Ascending aorta (tissue), 2 donors: ENCODE results near the gene TUFT1. TPM values are rescaled to one million over a fixed set of nuclear protein-coding genes. Genes with fewer than 3 reads are reported as not detected.

Source experiments
- DNase-seq, 2 donors: peaks; one replicate each; pipeline ENCODE4 v3.0.0-alpha.2; 2019; ENCODE audit warnings: low spot score in 2 of 2
- H3K27ac ChIP-seq, 2 donors: fragments of 200-600 bp; sonication (generic); one replicate each; pipeline ENCODE4 v1.5.1; 2016 to 2017; ENCODE audit warnings: mild to moderate bottlenecking in 1 of 2
- H3K27me3 ChIP-seq: fragments of 200-600 bp; sonication (generic); one replicate; pipeline ENCODE4 v1.5.1; 2017
- H3K36me3 ChIP-seq, 2 donors: fragments of 200-600 bp; sonication (generic); one replicate each; pipeline ENCODE4 v1.5.1; 2016
- H3K4me1 ChIP-seq, 2 donors: fragments of 200-600 bp; sonication (generic); one replicate each; pipeline ENCODE4 v1.5.1; 2016 to 2017; ENCODE audit warnings: mild to moderate bottlenecking in 1 of 2
- H3K4me3 ChIP-seq, 2 donors: fragments of 200-600 bp; sonication (generic); one replicate each; pipeline ENCODE4 v1.5.1; 2016 to 2017; ENCODE audit warnings: mild to moderate bottlenecking in 1 of 2
- H3K9me3 ChIP-seq, 2 donors: fragments of 200-600 bp; sonication (generic); one replicate each; pipeline ENCODE4 v1.5.1; 2016
- CTCF ChIP-seq, 3 experiments: fragments of 200-600 bp in 2 of 3; fragments of 450-650 bp in 1 of 3; sonication (generic) in 2 of 3; IDR thresholded peaks; one replicate each; pipeline ENCODE4 v1.5.1; 2016 to 2019; ENCODE audit warnings: antibody characterized with exemption in 3 of 3, mild to moderate bottlenecking in 1 of 3, moderate library complexity in 1 of 3
- intact Hi-C: fragments of 100-400 bp; cut with DNase I; formaldehyde crosslinking; loops from one replicate; pipeline ENCODE4 v1.15.1; 2023
- total RNA-seq: library from RNA; depleted of rRNA; stranded (reverse); fragments of >200 nt; gene quantifications from one replicate; pipeline ENCODE4 v1.1.0, GENCODE V29; 2016

Gene TUFT1
- total RNA-seq, 1 donor from 2014 or later = 2.3 TPM

GRCh38 chr1:151626740-151627334, 86.7 kb downstream of the TUFT1 start:
- TF ChIP-seq CTCF (IDR thresholded peaks at IDR 0.05) = no peak
- intact Hi-C loops = no loop called here
- no peak overlapping the region for H3K27ac ChIP-seq
- no peaks in the 10 kb centered on the region for H3K4me1 ChIP-seq
- H3K4me3 ChIP-seq = no peak overlapping the region
- no peaks in the 10 kb centered on the region for H3K9me3 ChIP-seq
- no peak for DNase-seq
- H3K36me3 ChIP-seq = peaks cover 3 to 12% of the 10 kb centered on the region in 2 donors
- H3K27me3 ChIP-seq = no peaks in the 10 kb centered on the region

- Histone ChIP-seq H3K4me1 (no peaks in the 10 kb centered on the region), H3K9me3 (no peaks in the 10 kb centered on the region), H3K27me3 (no peaks in the 10 kb centered on the region), H3K27ac (no peak overlapping the region), H3K36me3 (peaks cover 0 to 7% of the 10 kb centered on the region in 2 donors), H3K4me3 (no peak overlapping the region)
- DNase-seq = no peak
- intact Hi-C loops = no loop called here
- TF ChIP-seq CTCF (IDR thresholded peaks at IDR 0.05) = no peak
Observed at GRCh38 chr1:151629278-151629677, 89.2 kb downstream of the TUFT1 start.

Other genes starting within 250 kb of the TUFT1 start
- 94.8 TPM for gene PI4KB, start 212.9 kb upstream of the TUFT1 start, total RNA-seq
- 8.4 TPM for gene RFX5, start 193.1 kb upstream of the TUFT1 start, total RNA-seq
- 102 TPM for gene SELENBP1, start 167.6 kb upstream of the TUFT1 start, total RNA-seq
- 320 TPM for gene PSMB4, start 140.7 kb upstream of the TUFT1 start, total RNA-seq
- gene POGZ, start 80.8 kb upstream of the TUFT1 start, total RNA-seq = 18.1 TPM
- gene CGN, start 28.9 kb upstream of the TUFT1 start, total RNA-seq = not detected
- 13.0 TPM for gene SNX27, start 71.7 kb downstream of the TUFT1 start, total RNA-seq
- gene CELF3, start 176.5 kb downstream of the TUFT1 start, total RNA-seq = not detected
- not detected for gene RIIAD1, start 181.2 kb downstream of the TUFT1 start, total RNA-seq
- 64.8 TPM for gene MRPL9, start 223.2 kb downstream of the TUFT1 start, total RNA-seq